Thyroid gland (tissue), 4 donors: ENCODE data around the gene GLIS1.

Experiments
- POLR2A ChIP-seq, 2 donors: fragments of 450-650 bp; IDR thresholded peaks; one replicate each; pipeline ENCODE4 v1.6.1; 2017; ENCODE audit warnings: antibody characterized with exemption in 2 of 2, mild to moderate bottlenecking in 2 of 2, moderate library complexity in 1 of 2
- TF ChIP-seq, protein P1 (sequence below), 6 experiments: fragments of 200-600 bp in 3 of 6; fragments of 450-650 bp in 3 of 6; sonication (generic) in 3 of 6; IDR thresholded peaks; one replicate each; pipeline ENCODE4 v1.5.1; 2016 to 2019; ENCODE audit warnings: antibody characterized with exemption in 6 of 6, mild to moderate bottlenecking in 2 of 6, inconsistent platforms in 1 of 6, moderate library complexity in 1 of 6

DNA sequence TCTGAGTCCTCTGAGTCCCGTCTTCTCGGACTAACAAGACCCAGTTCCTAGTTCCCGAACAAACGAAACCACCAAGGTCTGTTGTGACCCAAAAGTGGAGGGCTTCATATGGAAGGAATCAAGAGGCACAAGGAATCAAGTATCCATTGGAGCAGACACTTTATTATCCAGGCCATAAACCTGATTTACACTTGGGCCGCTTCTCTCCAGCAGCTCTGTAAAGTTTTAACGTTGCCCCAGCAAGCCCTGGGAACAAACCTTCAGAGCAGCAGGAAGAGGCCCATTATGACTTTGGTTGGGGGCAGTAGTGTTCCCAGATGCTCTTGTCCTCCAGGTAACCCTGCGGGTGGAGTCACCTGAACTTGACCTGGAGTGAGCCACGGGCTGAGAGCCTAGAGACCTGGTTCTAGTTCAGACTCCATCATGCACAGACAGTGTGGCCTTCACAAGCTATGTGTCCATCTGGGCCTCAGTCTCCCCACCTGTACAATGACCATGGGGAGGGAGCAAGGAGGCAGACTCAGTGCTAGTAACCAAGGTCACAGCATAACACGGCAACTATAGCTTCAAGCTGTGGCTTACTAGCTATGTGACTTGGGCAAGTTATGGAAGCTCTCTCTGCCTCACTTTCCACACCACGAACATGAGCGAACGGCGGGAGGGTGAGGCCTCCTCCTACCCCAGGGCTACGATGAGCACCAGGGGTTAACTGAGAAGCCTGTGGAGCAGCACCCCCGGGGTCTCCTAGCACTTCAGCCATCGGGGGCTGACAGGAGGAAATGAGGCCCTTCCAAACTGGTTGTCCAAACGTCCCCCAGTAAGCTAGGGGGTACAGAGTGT lies 95.7 kb downstream of the GLIS1 start:
- TF ChIP-seq, protein P1, sequence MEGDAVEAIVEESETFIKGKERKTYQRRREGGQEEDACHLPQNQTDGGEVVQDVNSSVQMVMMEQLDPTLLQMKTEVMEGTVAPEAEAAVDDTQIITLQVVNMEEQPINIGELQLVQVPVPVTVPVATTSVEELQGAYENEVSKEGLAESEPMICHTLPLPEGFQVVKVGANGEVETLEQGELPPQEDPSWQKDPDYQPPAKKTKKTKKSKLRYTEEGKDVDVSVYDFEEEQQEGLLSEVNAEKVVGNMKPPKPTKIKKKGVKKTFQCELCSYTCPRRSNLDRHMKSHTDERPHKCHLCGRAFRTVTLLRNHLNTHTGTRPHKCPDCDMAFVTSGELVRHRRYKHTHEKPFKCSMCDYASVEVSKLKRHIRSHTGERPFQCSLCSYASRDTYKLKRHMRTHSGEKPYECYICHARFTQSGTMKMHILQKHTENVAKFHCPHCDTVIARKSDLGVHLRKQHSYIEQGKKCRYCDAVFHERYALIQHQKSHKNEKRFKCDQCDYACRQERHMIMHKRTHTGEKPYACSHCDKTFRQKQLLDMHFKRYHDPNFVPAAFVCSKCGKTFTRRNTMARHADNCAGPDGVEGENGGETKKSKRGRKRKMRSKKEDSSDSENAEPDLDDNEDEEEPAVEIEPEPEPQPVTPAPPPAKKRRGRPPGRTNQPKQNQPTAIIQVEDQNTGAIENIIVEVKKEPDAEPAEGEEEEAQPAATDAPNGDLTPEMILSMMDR (IDR thresholded peaks at IDR 0.05), result no peak
- TF ChIP-seq POLR2A (IDR thresholded peaks at IDR 0.05), result no peak
